ENCODE data around the gene HOTAIR.

- TF ChIP-seq CTCF (IDR thresholded peaks at IDR 0.05) = no peak
- TF ChIP-seq POLR2AphosphoS5 (IDR thresholded peaks at IDR 0.05) = no peak
- no peak for TF ChIP-seq POLR2A (IDR thresholded peaks at IDR 0.05)
- TF ChIP-seq EP300 (IDR thresholded peaks at IDR 0.05) = no peak
Measured at GRCh38 chr12:53983950-53984572, 9.3 kb upstream of the HOTAIR start.

All from sigmoid colon (tissue), 4 donors.